HG02981 (cell line): ENCODE results near the gene ACSM6.
"Not testable (repeated sequence)": the region's sequence is repeated elsewhere in the genome, so short reads cannot be mapped to it uniquely, and the experiment has no call there.

Source experiments
- ATAC-seq: cut with Tn5 transposase; IDR thresholded peaks from one replicate; pipeline ENCODE4 v1.9.1; 2021; ENCODE audit warnings: mild to moderate bottlenecking, moderate library complexity; ENCODE audit not compliant: unreplicated experiment

ACSM6 gene

DNA sequence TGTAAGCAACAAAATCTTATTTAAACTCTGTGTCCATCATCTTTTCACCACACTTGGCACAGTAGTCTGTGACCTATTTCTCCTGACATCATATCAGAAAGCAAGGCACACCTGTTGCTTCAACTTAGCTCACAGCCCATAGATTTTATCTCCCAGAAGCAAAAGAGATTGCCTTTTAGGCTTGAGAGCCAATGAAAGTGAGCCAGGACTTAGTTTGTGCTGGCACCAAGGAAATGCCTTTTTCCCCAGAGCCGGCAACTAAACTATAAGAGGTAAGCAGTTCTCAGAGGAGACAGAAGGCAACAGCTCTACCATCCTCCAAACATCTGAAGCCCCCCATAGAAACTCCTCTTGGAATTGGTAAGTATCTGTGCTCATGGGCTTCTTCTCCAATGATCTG lies at the start of gene ACSM6:
Gene ACSM6 (plus strand): TSS at position 295 of the 400 bp plus-strand sequence. CDS start 248 bp downstream, outside the sequence.
- no peak for ATAC-seq

GRCh38 chr10:95168694-95169093 lies 25.3 kb upstream of the ACSM6 start:
- ATAC-seq, result no peak

GRCh38 chr10:95169522-95169921 lies 24.5 kb upstream of the ACSM6 start:
- ATAC-seq, result no peak

GRCh38 chr10:95170790-95171189 lies 23.2 kb upstream of the ACSM6 start:
- no peak for ATAC-seq

GRCh38 chr10:95171336-95171735 lies 22.7 kb upstream of the ACSM6 start:
- ATAC-seq, result no peak

DNA sequence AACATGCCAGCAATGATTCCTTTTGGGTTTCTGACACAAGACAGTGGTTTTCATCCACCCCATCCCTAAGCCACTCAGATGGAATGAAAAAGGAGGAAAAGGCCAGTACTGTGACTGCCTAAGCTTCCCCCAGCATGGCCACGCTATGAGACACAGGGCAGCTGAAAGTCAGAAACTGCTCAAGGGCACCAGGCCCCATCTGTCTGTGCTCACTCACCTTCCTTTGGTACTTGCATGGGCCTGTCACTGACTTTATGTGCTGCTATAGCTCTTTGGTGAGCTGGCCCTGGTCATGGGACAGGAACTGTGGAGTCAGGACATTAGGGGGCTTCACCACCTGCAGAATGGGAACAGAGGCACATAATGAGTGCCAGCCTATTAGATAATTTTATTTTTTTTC lies 21.2 kb upstream of the ACSM6 start:
- no peak for ATAC-seq

- no peak for ATAC-seq
Observed at GRCh38 chr10:95176101-95176500, 17.9 kb upstream of the ACSM6 start.

DNA sequence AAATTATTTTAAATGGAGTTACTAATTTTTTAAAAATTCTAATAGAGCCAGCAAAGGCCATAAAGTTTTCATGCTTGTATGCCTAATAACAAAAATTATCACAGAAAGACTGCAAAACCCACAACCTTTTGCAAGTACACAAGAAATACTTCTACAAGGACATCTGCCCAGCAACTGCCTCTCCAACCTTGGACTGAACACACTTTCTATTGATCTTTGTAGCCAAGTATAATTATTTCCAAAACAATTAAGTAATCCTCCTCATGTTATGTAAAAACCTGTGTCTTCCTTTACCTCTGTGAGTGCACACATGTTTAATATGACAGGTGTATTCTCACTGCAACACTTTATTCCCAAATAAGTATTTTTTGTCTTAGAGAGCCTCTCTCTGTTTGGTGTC lies 16.6 kb upstream of the ACSM6 start:
- ATAC-seq, result no peak

DNA sequence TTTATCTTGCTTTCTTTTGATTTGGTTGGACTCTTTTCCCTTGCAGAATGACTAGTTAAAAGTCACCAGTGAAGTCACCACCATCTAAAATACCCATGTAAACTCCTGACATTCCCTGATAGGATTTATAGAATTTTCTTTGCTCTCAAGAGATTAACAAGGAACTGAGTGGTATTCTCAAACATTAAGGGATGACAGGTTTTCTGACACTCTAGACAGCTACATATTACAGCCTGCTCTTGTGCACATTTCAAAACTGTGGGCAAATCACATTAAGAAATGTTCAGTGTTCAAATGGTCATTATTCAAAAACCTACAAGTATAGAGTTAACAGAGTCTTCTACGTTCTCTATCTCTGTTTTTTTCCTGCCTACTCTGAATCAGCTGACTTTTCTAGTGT lies 15.8 kb upstream of the ACSM6 start:
- ATAC-seq, result no peak

DNA sequence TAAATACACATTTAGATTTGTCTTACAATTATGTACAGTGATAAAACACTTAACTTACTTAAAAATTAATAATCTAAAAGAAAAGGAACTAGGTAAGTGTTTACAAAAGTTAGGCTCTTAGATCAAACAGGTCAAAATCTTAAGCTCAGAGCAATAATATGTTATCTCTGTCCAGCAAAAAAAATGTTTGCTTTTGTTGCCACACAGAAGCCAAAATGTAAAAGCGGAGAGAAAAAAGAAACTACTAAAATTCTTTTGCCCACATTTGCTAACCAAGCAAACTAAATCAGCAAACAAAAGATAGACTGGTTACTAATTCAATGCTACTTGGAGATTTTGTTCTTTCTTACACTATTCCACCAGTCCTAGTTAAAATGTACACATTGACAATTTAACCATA lies 15.2 kb upstream of the ACSM6 start:
- ATAC-seq, result no peak

GRCh38 chr10:95181726-95182125 lies 12.3 kb upstream of the ACSM6 start:
- ATAC-seq, result no peak

DNA sequence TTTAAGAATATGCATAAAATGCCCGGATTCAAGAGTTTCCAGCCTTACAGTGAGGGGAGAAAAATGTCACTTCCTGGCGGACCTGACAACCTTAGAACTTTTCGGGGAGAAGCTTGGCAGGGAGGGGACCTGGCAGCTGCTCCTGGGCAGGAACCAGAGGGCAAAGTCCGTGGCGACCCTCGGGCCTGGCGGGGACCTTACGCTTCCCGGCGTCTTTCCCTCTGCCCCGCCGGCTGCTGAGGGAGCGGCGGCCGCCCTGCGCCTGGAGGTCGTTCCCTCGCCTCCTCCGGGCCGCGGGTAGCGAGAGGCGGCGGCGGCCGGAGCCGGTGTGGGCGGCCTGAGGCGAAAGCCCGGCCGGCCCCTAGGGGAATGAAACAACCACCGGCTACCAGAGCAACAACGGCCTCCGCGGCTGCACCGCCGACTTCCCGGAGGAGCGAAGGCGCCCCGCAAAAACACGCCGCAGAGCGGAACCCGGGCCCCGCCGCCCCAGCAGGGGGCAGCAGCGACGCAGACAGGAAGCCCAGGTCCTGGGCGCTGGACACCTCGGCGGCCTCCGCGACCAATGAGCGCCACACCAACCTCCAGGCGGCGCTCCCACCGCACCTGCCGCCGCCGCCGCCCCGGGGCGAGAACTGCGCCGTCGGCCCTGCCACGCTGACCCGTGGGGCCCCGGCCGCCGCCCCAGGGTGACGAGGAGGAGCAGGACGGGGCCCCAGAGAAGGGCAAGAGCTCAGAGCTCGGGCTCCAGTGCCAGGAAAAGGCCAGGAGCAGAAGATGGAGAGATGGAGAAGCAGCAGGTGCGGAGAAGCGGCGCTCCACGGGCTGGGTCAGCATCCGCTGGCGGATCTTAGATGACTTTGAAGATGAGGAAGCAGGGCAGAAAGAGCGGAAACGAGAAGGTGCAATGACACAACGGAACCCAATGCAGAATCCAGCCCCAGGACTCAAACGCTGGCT lies 10.5 kb upstream of the ACSM6 start:
- ATAC-seq, result peak; percentile 94

- ATAC-seq, result no peak
Observed at GRCh38 chr10:95187617-95188016, 6.4 kb upstream of the ACSM6 start.

- no peak for ATAC-seq
Observed at GRCh38 chr10:95188593-95188992, 5.4 kb upstream of the ACSM6 start.

DNA sequence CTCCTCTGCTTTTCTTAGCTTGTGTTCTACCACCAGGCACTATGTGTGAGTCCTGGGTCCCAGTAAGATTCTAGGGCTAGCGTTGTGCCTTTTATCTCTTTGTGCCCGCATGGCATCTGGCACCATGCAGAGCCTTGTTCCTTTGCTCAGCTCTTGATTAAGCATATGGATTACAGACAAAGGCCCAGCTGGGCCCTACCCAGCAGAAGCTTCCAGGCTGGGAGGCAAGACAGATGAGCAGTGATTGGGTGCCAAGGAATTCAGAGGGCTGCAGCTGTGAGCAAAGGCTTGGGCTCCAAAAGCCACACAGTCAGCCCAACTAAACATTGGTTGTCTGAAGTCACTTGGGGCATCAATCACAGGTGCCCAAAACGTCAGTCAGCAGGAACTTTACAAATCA lies 2.0 kb downstream of the ACSM6 start:
- no peak for ATAC-seq

DNA sequence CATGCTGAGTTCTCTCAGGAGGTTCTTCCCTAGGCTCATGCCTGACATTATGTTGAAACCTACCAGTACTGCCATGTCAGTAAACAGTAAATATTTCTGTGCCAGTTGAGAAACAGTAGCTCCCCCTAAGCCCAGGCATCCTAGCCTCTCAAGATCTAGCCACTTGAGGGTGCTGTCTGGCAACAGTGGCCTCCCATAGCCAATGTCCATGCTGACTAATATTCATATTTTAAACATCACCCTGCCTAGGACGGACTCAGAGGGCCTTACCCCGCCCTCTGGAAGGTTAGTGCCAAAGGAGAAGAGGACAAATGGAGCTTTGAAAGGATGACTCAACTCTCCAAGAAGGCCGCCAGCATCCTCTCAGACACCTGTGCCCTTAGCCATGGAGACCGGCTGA lies 7.7 kb downstream of the ACSM6 start:
- no peak for ATAC-seq

DNA sequence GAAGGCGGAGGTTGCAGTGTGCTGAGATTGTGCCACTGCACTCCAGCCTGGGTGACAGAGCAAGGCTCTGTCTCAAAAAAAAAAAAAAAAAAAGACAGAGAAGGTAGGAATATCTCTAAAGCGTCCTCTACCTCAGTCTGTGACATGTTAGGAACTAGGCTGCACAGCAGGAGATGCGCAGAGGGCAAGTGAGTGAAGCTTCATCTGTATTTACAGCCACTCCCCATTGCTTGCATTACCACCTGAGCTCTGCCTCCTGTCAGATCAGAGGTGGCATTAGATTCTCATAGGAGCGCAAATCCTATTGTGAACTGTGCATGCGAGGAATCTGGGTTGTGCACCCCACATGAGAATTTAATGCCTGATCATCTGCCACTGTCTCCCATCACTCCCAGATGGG lies 8.8 kb downstream of the ACSM6 start:
- ATAC-seq, result not testable (repeated sequence)

GRCh38 chr10:95208702-95209391 lies 14.8 kb downstream of the ACSM6 start:
- no peak for ATAC-seq

DNA sequence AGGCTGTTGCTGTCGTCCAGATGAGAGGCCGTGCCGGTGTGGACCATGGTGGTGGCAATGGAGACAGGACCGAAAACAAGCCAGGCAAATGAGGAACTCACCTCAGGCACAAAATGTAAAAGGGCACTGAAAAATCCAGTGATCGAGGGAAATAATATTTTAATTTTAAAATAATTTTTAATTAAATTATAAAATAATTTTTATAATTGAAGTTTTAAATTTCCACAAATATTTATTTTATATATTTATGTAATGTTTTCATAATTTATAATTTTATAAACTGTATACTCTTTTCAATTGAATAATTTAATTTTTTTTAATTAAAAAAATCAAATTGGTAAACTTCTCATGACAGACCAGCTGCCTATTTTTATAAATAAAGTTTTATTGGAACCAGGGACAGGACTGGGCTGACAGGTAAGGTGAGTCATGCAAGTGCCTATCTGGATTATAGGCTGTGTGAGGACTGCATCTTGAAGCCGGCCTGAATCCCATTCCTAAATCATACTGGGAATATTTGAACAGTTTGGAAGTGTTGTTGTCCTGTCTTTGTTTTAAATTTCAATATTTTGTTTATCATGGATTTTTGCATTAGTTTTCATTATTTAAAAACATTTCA lies 15.6 kb downstream of the ACSM6 start:
- ATAC-seq, result no peak

- no peak for ATAC-seq
Observed at GRCh38 chr10:95211606-95212279, 17.7 kb downstream of the ACSM6 start.

DNA sequence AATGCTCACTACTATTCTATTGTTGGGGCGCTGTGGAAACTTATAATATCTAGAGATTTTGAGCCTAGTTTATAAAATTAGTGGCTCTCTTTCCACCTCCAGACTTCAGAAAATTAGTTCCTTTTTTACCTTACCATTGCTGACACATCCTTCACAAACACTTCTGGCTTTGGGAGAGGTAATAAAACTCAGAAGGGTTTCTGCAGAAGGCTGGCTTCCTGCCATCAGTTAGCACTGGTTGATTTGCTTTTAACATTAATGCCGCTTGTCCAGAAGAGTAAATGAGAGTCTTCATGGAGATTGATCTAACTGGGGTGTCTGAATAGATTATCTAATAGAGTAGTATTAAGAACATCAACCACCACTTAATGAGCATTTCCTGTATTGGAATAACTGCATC lies 20.3 kb downstream of the ACSM6 start:
- no peak for ATAC-seq
